GM23248 (cell line): ENCODE data around the gene MYH14.

Source experiments
- EZH2 ChIP-seq: fragments of 200-600 bp; sonication (generic); IDR thresholded peaks from 2 replicates; pipeline ENCODE4 v1.6.1; 2018; ENCODE audit warnings: antibody characterized with exemption, mild to moderate bottlenecking; ENCODE audit not compliant: insufficient read depth, poor library complexity, severe bottlenecking
- EZH2phosphoT487 ChIP-seq: fragments of 200-600 bp; sonication (generic); IDR thresholded peaks from 2 replicates; pipeline ENCODE4 v1.6.1; 2018; ENCODE audit warnings: antibody characterized with exemption, moderate library complexity, mild to moderate bottlenecking, low read depth; ENCODE audit not compliant: insufficient read depth

DNA sequence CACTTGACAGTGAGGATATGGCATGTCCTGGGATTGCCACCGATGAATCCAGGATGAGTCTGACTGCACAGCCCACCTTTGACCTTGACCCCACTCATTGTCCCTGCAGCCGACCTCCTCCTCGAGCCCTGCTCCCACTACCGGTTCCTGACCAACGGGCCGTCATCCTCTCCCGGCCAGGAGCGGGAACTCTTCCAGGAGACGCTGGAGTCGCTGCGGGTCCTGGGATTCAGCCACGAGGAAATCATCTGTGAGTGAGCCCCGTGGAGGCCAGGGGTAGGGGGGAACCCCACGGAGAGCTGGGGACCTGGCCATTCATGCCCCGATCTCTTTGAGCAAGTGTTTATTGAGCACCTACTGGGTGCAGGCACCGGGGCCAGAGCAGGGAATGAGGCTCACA is 28.4 kb downstream of the MYH14 start:
- TF ChIP-seq EZH2 (no peak), EZH2phosphoT487 (no peak)
